ENCODE data around the gene JPT2. TPM values are rescaled to one million over a fixed set of nuclear protein-coding genes. Genes with fewer than 3 reads are reported as not detected.
A peak's percentile ranks its signal among the peaks of the same experiment; 100 is the strongest.

JPT2 gene
- total RNA-seq, 2 donors from 2014 or later: 15.5 to 24.4 TPM

GRCh38 chr16:1741553-1742165 lies 63.6 kb downstream of the JPT2 start:
- 93 to 98% methylated on average over 7 to 18 of the region's 19 CpGs for WGBS, 2 donors
- Histone ChIP-seq H3K4me3 (no peak overlapping the region), H3K4me1 (no peaks in the 10 kb centered on the region), H3K27ac (no peak overlapping the region), H3K27me3 (no peaks in the 10 kb centered on the region), H3K9me3 (no peaks in the 10 kb centered on the region), H3K36me3 (replicated peaks in 1 of 2; ENCODE audit: insufficient read depth in 1 of 2, low read depth in 2 of 2) (peaks cover 0 to 5% of the 10 kb centered on the region in 2 donors)
- ATAC-seq: peak; percentile 12
- DNase-seq: no peak
- no peak for TF ChIP-seq CTCF (IDR thresholded peaks at IDR 0.05)
- TF ChIP-seq POLR2A (IDR thresholded peaks at IDR 0.05): no peak
- intact Hi-C loops (cut with DNase I): no loop called here

- no peak for TF ChIP-seq CTCF (IDR thresholded peaks at IDR 0.05)
- no peak for TF ChIP-seq POLR2A (IDR thresholded peaks at IDR 0.05)
- Histone ChIP-seq H3K4me1 (no peaks in the 10 kb centered on the region), H3K4me3 (no peak overlapping the region), H3K36me3 (replicated peaks in 1 of 2; ENCODE audit: insufficient read depth in 1 of 2, low read depth in 2 of 2) (peaks cover 0 to 18% of the 10 kb centered on the region in 2 donors), H3K27ac (no peak overlapping the region), H3K27me3 (no peaks in the 10 kb centered on the region), H3K9me3 (no peaks in the 10 kb centered on the region)
- WGBS, 2 donors: 83 to 92% methylated on average over 1 to 32 of the region's 32 CpGs
- intact Hi-C loops (cut with DNase I): no loop called here
- no peak for DNase-seq
- ATAC-seq: no peak
Measured at GRCh38 chr16:1743376-1744337, 65.6 kb downstream of the JPT2 start.

- H3K27ac ChIP-seq: no peak overlapping the region
- intact Hi-C loops (cut with DNase I): no loop called here
- no peaks in the 10 kb centered on the region for H3K4me1 ChIP-seq
- 91 to 97% methylated on average over 14 to 21 of the region's 24 CpGs for WGBS, 2 donors
- TF ChIP-seq POLR2A (IDR thresholded peaks at IDR 0.05) (no peak), CTCF (IDR thresholded peaks at IDR 0.05) (no peak)
- no peaks in the 10 kb centered on the region for H3K27me3 ChIP-seq
- ATAC-seq: no peak
- no peaks in the 10 kb centered on the region for H3K9me3 ChIP-seq
- H3K36me3 ChIP-seq (replicated peaks in 1 of 2; ENCODE audit: insufficient read depth in 1 of 2, low read depth in 2 of 2): peaks cover 0 to 25% of the 10 kb centered on the region in 2 donors
- H3K4me3 ChIP-seq: no peak overlapping the region
- DNase-seq: no peak
Measured at GRCh38 chr16:1744338-1744840, 66.3 kb downstream of the JPT2 start.

GRCh38 chr16:1745181-1745899 lies 67.3 kb downstream of the JPT2 start:
- intact Hi-C loops (cut with DNase I): no loop called here
- DNase-seq (no peak), ATAC-seq (no peak)
- H3K9me3 ChIP-seq: no peaks in the 10 kb centered on the region
- no peak overlapping the region for H3K4me3 ChIP-seq
- 91 to 98% methylated on average over 8 to 25 of the region's 25 CpGs for WGBS, 2 donors
- no peaks in the 10 kb centered on the region for H3K27me3 ChIP-seq
- no peaks in the 10 kb centered on the region for H3K4me1 ChIP-seq
- H3K27ac ChIP-seq: no peak overlapping the region
- TF ChIP-seq CTCF (IDR thresholded peaks at IDR 0.05): no peak
- no peak for TF ChIP-seq POLR2A (IDR thresholded peaks at IDR 0.05)
- peaks cover 0 to 29% of the 10 kb centered on the region in 2 donors for H3K36me3 ChIP-seq (replicated peaks in 1 of 2; ENCODE audit: insufficient read depth in 1 of 2, low read depth in 2 of 2)

All from body of pancreas (tissue), 4 donors.